A673 (cell line): Measurements from ENCODE around the gene COL1A1.

ENCODE experiments used
- EZH2 ChIP-seq: fragments of 200-600 bp; sonication (generic); IDR thresholded peaks from 2 replicates; pipeline ENCODE4 v1.6.1; 2017; ENCODE audit warnings: borderline replicate concordance, low read depth, mild to moderate bottlenecking, mixed read lengths, antibody characterized with exemption, low read length; ENCODE audit not compliant: poor library complexity, severe bottlenecking
- TF ChIP-seq, protein P1 (sequence below): fragments of 300-800, 200-600 bp; sonication (generic); conservative IDR thresholded peaks from 2 replicates; pipeline ENCODE4 v1.5.1; 2017; ENCODE audit warnings: low read depth, mild to moderate bottlenecking, antibody characterized with exemption, low read length, moderate library complexity, mixed read lengths

DNA sequence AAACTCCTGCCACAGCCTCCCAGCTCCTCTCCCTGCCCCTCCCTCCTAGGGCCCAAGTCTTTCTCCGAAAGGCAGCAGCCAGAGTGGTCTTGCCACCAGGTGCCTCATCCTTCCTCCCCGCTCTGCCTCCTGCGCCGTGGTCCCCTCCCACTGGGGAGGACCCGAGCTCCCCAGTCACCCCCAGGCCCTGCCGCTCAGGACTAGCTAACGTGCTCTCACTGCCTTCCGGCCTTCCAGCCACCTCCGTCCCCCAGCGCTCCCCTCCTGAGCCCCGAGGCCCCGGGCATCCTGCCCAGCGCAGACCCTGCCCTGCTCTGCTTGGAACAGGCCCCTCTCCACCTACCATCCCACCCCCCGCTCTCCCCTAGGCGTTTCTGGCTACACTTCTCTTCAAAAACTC, 19.4 kb upstream of the COL1A1 start:
- TF ChIP-seq, protein P1, sequence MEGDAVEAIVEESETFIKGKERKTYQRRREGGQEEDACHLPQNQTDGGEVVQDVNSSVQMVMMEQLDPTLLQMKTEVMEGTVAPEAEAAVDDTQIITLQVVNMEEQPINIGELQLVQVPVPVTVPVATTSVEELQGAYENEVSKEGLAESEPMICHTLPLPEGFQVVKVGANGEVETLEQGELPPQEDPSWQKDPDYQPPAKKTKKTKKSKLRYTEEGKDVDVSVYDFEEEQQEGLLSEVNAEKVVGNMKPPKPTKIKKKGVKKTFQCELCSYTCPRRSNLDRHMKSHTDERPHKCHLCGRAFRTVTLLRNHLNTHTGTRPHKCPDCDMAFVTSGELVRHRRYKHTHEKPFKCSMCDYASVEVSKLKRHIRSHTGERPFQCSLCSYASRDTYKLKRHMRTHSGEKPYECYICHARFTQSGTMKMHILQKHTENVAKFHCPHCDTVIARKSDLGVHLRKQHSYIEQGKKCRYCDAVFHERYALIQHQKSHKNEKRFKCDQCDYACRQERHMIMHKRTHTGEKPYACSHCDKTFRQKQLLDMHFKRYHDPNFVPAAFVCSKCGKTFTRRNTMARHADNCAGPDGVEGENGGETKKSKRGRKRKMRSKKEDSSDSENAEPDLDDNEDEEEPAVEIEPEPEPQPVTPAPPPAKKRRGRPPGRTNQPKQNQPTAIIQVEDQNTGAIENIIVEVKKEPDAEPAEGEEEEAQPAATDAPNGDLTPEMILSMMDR = no peak
- TF ChIP-seq EZH2 = no peak
